ACC112 (cell line): ENCODE data around the gene TFF3.

Source experiments
- H2AFZ ChIP-seq: fragments of 200-600 bp; sonication (generic); one replicate; pipeline ENCODE4 v1.6.0; 2017; ENCODE audit warnings: antibody characterized with exemption, low read length; ENCODE audit not compliant: unreplicated experiment
- H3K27ac ChIP-seq: fragments of 200-600 bp; sonication (generic); 2 replicates; pipeline ENCODE4 v1.5.1; 2014; ENCODE audit warnings: low read depth, mild to moderate bottlenecking, antibody characterized with exemption, low read length, moderate library complexity
- H3K27me3 ChIP-seq: fragments of 200-600 bp; sonication (generic); 2 replicates; pipeline ENCODE4 v1.6.1; 2014; ENCODE audit warnings: mild to moderate bottlenecking, antibody characterized with exemption, low read length, moderate library complexity, mixed read lengths; ENCODE audit not compliant: insufficient read depth
- H3K36me3 ChIP-seq: fragments of 200-600 bp; sonication (generic); 2 replicates; pipeline ENCODE4 v1.6.1; 2016; ENCODE audit warnings: mild to moderate bottlenecking, antibody characterized with exemption, low read length, moderate library complexity, mixed read lengths; ENCODE audit not compliant: insufficient read depth
- H3K4me1 ChIP-seq: fragments of 200-600 bp; sonication (generic); one replicate; pipeline ENCODE4 v1.6.1; 2016; ENCODE audit warnings: low read length, mixed read lengths; ENCODE audit not compliant: insufficient read depth, unreplicated experiment, control insufficient read depth
- H3K4me3 ChIP-seq: fragments of 200-600 bp; sonication (generic); 2 replicates; pipeline ENCODE4 v1.5.1; 2014; ENCODE audit warnings: mild to moderate bottlenecking, low read depth, low read length
- H3K79me2 ChIP-seq: fragments of 200-600 bp; sonication (generic); one replicate; pipeline ENCODE4 v1.6.0; 2016; ENCODE audit warnings: low read length; ENCODE audit not compliant: control insufficient read depth, unreplicated experiment, insufficient read depth

Gene TFF3

GRCh38 chr21:42356046-42356445 lies 40.8 kb upstream of the TFF3 start:
- H3K36me3 ChIP-seq, result no peaks in the 10 kb centered on the region
- peaks cover 54% of the 10 kb centered on the region for H3K27me3 ChIP-seq
- no peaks in the 10 kb centered on the region for H3K79me2 ChIP-seq
- no peaks in the 10 kb centered on the region for H3K4me1 ChIP-seq
- H3K27ac ChIP-seq, result no peak overlapping the region
- H3K4me3 ChIP-seq, result no peak overlapping the region
- no peak overlapping the region for H2AFZ ChIP-seq

- Histone ChIP-seq H3K27me3 (peaks cover 53% of the 10 kb centered on the region), H3K27ac (no peak overlapping the region), H3K36me3 (no peaks in the 10 kb centered on the region), H2AFZ (no peak overlapping the region), H3K79me2 (no peaks in the 10 kb centered on the region), H3K4me3 (no peak overlapping the region), H3K4me1 (no peaks in the 10 kb centered on the region)
Measured at GRCh38 chr21:42353623-42354022, 38.4 kb upstream of the TFF3 start.

- H3K4me3 ChIP-seq, result no peak overlapping the region
- H3K79me2 ChIP-seq, result no peaks in the 10 kb centered on the region
- H3K27me3 ChIP-seq, result peaks cover 43% of the 10 kb centered on the region
- no peak overlapping the region for H3K27ac ChIP-seq
- no peaks in the 10 kb centered on the region for H3K36me3 ChIP-seq
- no peaks in the 10 kb centered on the region for H3K4me1 ChIP-seq
- H2AFZ ChIP-seq, result no peak overlapping the region
Measured at GRCh38 chr21:42352441-42353095, 37.4 kb upstream of the TFF3 start.

- no peaks in the 10 kb centered on the region for H3K4me1 ChIP-seq
- no peaks in the 10 kb centered on the region for H3K36me3 ChIP-seq
- no peak overlapping the region for H2AFZ ChIP-seq
- no peaks in the 10 kb centered on the region for H3K79me2 ChIP-seq
- no peak overlapping the region for H3K27ac ChIP-seq
- H3K27me3 ChIP-seq, result peaks cover 36% of the 10 kb centered on the region
- H3K4me3 ChIP-seq, result no peak overlapping the region
Measured at GRCh38 chr21:42351626-42352440, 36.6 kb upstream of the TFF3 start.

- no peaks in the 10 kb centered on the region for H3K79me2 ChIP-seq
- no peak within 1 kb of the TSS for H2AFZ ChIP-seq
- peaks cover 34% of the 10 kb centered on the region for H3K27me3 ChIP-seq
- no peaks in the 10 kb centered on the region for H3K36me3 ChIP-seq
- no peaks in the 10 kb centered on the region for H3K4me1 ChIP-seq
- H3K27ac ChIP-seq, result no peak within 1 kb of the TSS
- H3K4me3 ChIP-seq, result no peak within 1 kb of the TSS
Measured at GRCh38 chr21:42350927-42351426, 35.8 kb upstream of the TFF3 start, which contains the start of gene TFF2. TSS of gene TFF2 (minus strand) at chr21:42350994. CDS start at chr21:42350957, 37 bp downstream.

GRCh38 chr21:42350318-42350910 lies 35.2 kb upstream of the TFF3 start:
- Histone ChIP-seq H3K27me3 (peaks cover 29% of the 10 kb centered on the region), H3K4me1 (no peaks in the 10 kb centered on the region), H3K27ac (no peak overlapping the region), H3K36me3 (no peaks in the 10 kb centered on the region), H2AFZ (no peak overlapping the region), H3K4me3 (no peak overlapping the region), H3K79me2 (no peaks in the 10 kb centered on the region)

- peaks cover 22% of the 10 kb centered on the region for H3K27me3 ChIP-seq
- H3K79me2 ChIP-seq, result no peaks in the 10 kb centered on the region
- no peak overlapping the region for H2AFZ ChIP-seq
- H3K4me1 ChIP-seq, result no peaks in the 10 kb centered on the region
- no peak overlapping the region for H3K27ac ChIP-seq
- no peak overlapping the region for H3K4me3 ChIP-seq
- H3K36me3 ChIP-seq, result no peaks in the 10 kb centered on the region
Measured at GRCh38 chr21:42349420-42350317, 34.5 kb upstream of the TFF3 start.

- no peak overlapping the region for H3K4me3 ChIP-seq
- H3K4me1 ChIP-seq, result no peaks in the 10 kb centered on the region
- no peaks in the 10 kb centered on the region for H3K79me2 ChIP-seq
- H3K27ac ChIP-seq, result no peak overlapping the region
- H3K27me3 ChIP-seq, result peaks cover 23% of the 10 kb centered on the region
- no peaks in the 10 kb centered on the region for H3K36me3 ChIP-seq
- no peak overlapping the region for H2AFZ ChIP-seq
Measured at GRCh38 chr21:42348762-42349161, 33.6 kb upstream of the TFF3 start.

GRCh38 chr21:42347601-42348327 lies 32.6 kb upstream of the TFF3 start:
- Histone ChIP-seq H2AFZ (no peak overlapping the region), H3K36me3 (no peaks in the 10 kb centered on the region), H3K27ac (no peak overlapping the region), H3K4me3 (no peak overlapping the region), H3K27me3 (peaks cover 20% of the 10 kb centered on the region), H3K4me1 (no peaks in the 10 kb centered on the region), H3K79me2 (no peaks in the 10 kb centered on the region)
